NB4 (cell line): ENCODE results near the gene SCAI.

Experiments
- MYC ChIP-seq: IDR thresholded peaks from 2 replicates; pipeline ENCODE4 v1.6.1; 2011; ENCODE audit warnings: low read depth, low read length
- POLR2A ChIP-seq: IDR thresholded peaks from 2 replicates; pipeline ENCODE4 v1.6.1; 2011; ENCODE audit warnings: mild to moderate bottlenecking; ENCODE audit not compliant: insufficient read length; ENCODE audit errors: extremely low read depth
- TF ChIP-seq, protein P1 (sequence below): IDR thresholded peaks from one replicate; pipeline ENCODE4 v1.5.1; 2012; ENCODE audit warnings: low read depth, low read length

GRCh38 chr9:124950050-124950718, 193.1 kb downstream of the SCAI start:
- TF ChIP-seq, protein P1, sequence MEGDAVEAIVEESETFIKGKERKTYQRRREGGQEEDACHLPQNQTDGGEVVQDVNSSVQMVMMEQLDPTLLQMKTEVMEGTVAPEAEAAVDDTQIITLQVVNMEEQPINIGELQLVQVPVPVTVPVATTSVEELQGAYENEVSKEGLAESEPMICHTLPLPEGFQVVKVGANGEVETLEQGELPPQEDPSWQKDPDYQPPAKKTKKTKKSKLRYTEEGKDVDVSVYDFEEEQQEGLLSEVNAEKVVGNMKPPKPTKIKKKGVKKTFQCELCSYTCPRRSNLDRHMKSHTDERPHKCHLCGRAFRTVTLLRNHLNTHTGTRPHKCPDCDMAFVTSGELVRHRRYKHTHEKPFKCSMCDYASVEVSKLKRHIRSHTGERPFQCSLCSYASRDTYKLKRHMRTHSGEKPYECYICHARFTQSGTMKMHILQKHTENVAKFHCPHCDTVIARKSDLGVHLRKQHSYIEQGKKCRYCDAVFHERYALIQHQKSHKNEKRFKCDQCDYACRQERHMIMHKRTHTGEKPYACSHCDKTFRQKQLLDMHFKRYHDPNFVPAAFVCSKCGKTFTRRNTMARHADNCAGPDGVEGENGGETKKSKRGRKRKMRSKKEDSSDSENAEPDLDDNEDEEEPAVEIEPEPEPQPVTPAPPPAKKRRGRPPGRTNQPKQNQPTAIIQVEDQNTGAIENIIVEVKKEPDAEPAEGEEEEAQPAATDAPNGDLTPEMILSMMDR: no peak
- TF ChIP-seq MYC: no peak
- no peak for TF ChIP-seq POLR2A
